ENCODE measurements around the gene TSPAN32.

DNA sequence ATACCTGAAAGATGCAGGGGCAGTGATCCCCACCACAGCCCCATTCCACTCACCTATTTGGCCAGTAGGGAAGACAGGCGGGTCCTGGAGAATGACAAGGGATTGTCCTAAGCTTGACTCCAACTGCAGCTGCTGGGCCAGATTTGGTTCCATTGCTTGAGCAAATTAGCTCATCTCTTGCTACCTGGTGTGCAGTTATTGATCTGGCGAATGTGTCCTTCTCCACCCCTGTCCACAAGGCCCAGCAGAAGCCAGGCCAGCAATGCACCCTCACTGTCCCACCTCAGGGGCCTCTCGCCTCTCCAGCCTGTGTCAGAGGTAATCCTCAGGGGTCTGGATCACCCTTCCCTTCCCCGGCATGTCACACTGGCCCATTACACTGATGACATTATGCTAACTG lies 23.3 kb downstream of the TSPAN32 start:
- TF ChIP-seq OSR1 (CRISPR knock-in tag; IDR thresholded peaks at IDR 0.05) (no peak), RARB (CRISPR knock-in tag; IDR thresholded peaks at IDR 0.05) (no peak)

Data from SK-N-SH treated with all-trans-retinoic acid at 6 μM for 48 hours (cell line).